Stimulated activated CD4-positive, alpha-beta T cell treated with anti-CD3 and anti-CD28 coated beads, Interleukin-15, amount 100 ng/mL, for 1 hour (primary cell): ENCODE measurements around the gene KRTAP4-9.
"Not testable (repeated sequence)": the region's sequence is repeated elsewhere in the genome, so short reads cannot be mapped to it uniquely, and the experiment has no call there.

Experiments used
- DNase-seq, 2 donors: peaks; one replicate each; pipeline ENCODE4 v3.0.0-alpha.2; 2020; ENCODE audit warnings: low read depth in 1 of 2, low spot score in 1 of 2

KRTAP4-9 gene

DNA sequence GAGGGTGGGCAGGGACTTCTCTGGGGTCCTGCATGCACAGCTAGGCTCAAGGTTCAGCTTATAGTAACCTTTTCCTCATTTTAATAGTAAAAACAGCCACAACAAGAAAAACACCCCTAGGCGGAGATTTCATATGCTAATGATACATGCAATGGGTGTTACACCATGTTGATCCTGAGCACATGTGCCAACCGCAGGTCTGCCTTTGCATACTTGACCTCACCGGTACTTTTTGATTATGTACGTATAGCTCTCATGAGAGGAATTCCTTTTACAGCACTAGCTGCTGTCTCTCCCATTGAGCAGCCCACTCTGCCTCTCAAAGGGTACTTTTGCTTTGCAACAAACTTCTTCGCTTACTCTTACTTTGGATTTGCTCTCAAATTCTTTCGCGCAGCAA is 9.1 kb upstream of the KRTAP4-9 start:
- no peak for DNase-seq

DNA sequence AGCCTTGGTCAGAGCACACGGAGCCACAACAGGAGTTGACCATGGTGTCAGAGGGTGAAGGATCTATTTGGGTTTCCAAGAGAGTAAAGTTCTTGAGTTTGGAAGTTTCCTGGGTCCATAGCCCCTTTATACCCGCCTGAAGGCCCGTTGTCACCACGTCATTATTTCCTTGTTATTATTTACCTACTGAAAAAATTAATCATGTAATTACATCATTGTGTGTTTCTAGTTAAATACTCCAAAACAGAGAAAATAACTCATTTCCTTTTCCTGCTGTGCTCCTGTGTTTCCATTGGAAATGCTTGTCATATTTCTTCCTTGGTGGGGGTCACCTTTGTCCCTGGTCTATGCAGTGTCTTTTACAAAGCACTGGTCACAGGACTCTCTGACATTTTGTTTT is 7.1 kb upstream of the KRTAP4-9 start, which contains the start of gene KRTAP4-8:
Gene KRTAP4-8 (minus strand): TSS at position 101 of the 400 bp plus-strand sequence. CDS start 58 bp downstream, at position 43.
- no peak for DNase-seq

DNA sequence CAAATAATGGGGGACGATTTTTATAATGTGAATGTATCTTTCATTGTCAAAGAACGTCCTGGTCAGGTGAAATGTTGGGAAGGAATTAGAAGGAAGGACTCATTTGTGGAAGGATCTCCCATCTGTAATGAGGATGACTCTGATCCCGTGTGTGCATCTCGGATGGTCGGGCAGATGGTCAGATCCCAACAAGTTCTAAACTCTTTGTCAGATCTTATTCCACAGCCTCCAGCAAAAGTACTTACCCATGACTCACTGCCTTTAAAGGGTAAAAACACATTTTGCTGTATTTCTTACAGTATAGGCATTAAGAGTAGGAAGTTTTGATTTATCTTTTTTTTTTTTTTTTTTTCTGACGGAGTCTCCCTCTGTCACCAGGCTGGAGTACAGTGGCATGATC is 6.7 kb upstream of the KRTAP4-9 start:
- no peak for DNase-seq

DNA sequence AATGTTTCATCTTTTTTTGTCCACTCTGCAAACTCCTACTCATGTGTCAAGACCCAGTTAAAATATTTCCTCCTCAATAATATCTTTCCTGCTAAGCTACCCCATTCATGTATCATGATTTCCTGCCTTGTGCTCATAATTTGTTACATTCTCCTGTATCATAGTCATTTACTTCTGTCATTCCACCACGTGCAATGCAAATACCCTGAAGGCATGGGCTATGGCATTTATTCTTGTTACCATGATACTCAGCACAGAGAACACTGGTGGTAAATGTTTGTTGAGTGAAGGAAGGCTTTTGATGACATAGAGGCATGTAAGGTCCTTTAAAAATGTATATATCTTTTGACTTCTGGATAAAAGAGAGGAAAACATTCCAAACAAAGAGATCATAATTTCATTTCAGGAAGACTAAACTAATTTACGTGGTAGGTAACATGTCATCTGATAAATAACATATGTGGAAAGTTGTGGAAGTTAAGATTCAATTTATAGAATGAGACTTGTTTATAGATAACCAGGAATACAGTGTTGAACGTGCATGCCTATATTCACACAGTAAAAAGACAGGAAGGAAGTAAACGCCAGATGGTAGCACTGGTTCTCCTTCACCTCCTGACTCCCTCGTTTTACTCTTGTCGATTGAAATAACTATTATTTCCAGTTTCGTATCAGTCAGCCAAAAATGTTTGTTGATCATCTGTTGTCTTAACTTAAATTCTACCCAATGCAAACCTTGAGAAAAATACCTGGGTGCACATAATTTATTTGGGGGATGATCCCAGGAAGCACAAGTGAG is 5.3 kb upstream of the KRTAP4-9 start:
- DNase-seq = not testable (repeated sequence)

GRCh38 chr17:41101586-41102259 is 3.5 kb upstream of the KRTAP4-9 start, which contains the start of gene KRTAP4-16:
KRTAP4-16 (minus strand) TSS chr17:41102209; CDS start chr17:41102209, 0 bp downstream.
- DNase-seq = no peak

DNA sequence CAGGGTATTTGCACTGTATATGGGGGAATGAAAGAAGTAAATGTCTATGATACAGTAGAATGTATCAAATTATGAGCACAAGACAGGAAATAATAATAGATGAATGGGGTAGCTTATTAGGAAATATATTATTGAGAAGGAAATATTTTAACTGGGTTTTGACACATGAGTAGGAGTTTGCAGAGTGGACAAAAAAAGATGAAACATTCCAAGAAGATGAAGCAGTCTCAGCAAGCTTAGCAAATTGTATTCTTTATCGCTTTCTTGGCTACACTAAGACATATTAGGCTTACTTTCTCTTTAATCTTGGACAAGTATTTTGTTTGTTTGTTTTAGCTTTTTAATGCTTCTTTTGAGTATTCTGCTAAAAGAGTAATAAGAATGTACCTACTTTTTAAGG is 1.3 kb upstream of the KRTAP4-9 start:
- DNase-seq = no peak

- DNase-seq = not testable (repeated sequence)
Measured at GRCh38 chr17:41104386-41105038, 677 bp upstream of the KRTAP4-9 start.

DNA sequence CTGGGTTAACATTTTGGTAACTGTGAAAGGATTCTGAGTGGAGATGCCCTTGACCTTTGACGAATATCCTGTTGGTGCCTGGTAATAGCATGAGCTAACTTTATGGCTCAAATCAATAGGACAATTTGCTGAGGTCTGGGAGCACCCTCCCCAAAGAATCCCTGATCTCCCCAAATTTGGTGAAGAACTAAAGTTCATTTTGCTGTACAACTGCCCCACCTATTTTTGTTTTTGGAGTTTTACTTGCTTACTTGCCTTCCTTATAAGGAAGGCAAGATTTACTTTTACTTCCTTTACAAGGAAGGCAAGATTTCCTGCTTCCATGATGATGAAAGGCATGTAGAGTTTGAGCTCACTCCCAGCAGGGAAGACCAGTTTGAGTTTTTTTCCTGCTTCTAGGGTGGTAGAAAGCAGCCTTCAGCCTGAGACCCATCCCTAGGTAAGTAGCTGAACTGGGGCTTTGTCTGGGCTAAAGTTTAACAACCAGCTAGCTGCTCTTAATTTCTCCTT is 2.8 kb downstream of the KRTAP4-9 start:
- DNase-seq = no peak

GRCh38 chr17:41108728-41109386 is 3.7 kb downstream of the KRTAP4-9 start:
- DNase-seq = not testable (repeated sequence)

DNA sequence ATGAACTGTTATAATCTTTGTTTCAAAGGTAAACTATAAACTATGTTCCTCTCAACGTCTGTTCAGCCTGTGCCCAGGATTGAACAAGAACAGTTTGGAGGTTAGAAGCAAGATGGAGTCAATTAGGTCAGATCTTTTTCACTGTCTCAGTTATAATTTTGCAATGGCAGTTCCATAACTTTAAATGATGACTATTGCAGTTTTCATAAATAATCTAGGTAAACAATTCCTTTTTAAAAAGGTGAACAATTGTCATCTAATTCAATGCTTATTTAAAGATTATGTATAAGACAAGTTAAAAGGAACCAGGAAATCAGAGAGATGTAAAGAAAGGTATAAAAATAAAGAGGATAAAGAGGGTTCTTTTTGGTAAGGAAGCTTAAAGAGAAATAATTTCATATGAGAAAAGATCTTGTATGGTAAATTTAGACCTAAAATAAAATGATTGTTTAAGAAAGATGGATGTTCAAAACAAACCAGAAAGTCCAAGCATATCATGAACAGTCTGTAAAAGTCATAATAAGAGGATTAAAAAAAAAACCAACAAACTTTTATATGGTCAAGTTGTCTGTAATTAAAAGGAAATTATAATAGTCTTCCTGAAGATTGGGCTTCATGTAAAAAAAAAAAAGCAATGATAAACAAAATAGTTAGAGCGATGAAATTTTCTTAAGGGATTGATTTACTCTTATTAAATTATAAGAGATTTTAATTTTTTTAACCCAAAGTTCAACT is 6.1 kb downstream of the KRTAP4-9 start:
- no peak for DNase-seq

DNA sequence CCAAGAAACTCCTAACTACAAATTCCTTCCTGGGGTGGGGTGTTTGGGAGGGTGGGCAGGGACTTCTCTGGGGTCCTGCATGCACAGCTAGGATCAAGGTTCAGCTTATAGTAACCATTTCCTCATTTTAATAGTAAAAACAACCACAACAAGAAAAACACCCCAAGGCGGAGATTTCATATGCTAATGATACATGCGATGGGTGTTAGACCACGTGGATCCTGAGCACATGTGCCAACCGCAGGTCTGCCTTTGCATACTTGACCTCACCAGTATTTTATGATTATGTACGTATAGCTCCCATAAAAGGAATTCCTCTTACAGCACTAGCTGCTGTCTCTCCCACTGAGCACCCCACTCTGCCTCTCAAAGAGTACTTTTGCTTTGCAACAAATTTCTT is 11.1 kb downstream of the KRTAP4-9 start:
- DNase-seq = no peak

DNA sequence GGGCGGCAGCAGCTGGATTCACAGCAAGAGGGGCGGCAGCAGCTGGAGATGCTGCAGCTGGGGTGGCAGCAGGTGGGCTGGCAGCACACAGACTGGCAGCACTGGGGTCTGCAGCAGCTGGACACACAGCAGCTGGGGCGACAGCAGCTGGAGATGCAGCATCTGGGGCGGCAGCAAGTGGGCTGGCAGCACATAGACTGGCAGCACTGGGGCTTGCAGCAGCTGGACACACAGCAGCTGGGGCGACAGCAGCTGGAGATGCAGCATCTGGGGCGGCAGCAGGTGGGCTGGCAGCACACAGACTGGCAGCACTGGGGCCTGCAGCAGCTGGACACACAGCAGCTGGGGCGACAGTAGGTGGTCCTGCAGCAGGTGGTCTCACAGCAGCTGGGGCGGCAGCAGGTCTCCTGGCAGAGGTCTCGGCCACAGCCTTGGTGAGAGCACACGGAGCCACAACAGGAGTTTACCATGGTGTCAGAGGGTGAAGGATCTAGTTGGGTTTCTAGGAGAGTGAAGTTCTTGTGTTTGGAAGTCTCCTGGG is 12.7 kb downstream of the KRTAP4-9 start, which contains the start of gene KRTAP4-11:
Gene KRTAP4-11 (minus strand): TSS at position 528 of the 541 bp plus-strand sequence. CDS start 58 bp downstream, at position 470.
- not testable (repeated sequence) for DNase-seq

- no peak for DNase-seq
Measured at GRCh38 chr17:41118721-41119120, 13.5 kb downstream of the KRTAP4-9 start.

DNA sequence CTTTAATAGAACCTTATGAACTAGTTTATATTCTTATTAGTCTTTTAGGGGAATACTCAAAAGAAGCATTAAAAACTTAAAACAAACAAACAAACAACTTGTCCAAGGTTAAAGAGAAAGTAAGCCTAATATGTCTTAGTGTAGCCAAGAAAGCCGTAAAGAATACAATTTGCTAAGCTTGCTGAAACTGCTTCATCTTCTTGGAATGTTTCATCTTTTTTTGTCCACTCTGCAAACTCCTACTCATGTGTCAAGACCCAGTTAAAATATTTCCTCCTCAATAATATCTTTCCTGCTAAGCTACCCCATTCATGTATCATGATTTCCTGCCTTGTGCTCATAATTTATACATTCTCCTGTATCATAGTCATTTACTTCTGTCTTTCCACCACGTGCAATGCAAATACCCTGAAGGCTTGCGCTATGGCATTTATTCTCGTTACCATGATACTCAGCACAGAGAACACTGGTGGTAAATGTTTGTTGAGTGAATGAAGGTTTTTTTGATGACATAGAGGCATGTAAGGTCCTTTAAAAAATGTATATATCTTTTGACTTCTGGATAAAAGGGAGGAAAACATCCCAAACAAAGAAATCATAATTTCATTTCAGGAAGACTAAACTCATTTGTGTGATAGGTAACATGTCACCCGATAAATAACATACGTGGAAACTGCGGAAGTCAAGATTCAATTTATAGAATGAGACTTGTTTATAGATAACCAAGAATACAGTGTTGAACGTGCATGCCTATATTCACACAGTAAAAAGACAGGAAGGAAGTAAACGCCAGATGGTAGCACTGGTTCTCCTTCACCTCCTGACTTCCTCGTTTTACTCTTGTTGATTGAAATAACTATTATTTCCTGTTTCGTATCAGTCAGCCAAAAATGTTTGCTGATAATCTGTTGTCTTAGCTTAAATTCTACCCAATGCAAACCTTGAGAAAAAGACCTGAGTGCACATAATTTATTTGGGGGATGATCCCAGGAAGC is 14.8 kb downstream of the KRTAP4-9 start:
- DNase-seq = not testable (repeated sequence)

DNA sequence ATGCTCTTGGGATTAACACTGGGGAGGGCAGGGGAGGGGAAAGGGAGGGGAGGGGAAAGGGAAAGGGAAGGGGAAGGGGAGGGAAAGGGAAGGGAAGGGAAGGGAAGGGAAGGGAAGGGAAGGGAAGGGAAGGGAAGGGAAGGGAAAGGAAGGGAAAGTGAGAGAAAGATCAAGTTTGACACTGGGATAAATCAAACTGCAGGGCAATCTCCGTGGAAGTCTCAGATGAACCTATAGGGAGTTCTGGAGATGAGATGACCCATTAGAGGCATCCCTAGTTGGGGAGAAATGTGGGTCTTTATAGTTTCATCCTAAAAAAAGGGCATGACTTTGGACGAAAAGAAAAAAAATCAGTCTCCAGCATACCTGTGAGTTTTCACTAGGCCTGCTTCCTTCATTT is 16.6 kb downstream of the KRTAP4-9 start:
- no peak for DNase-seq

GRCh38 chr17:41123292-41123990 is 18.3 kb downstream of the KRTAP4-9 start:
- DNase-seq = not testable (repeated sequence)

- not testable (repeated sequence) for DNase-seq
Measured at GRCh38 chr17:41123991-41124371, 18.8 kb downstream of the KRTAP4-9 start, which contains the start of gene KRTAP4-12. KRTAP4-12 (minus strand) TSS chr17:41124182; CDS start chr17:41124122, 60 bp downstream.

DNA sequence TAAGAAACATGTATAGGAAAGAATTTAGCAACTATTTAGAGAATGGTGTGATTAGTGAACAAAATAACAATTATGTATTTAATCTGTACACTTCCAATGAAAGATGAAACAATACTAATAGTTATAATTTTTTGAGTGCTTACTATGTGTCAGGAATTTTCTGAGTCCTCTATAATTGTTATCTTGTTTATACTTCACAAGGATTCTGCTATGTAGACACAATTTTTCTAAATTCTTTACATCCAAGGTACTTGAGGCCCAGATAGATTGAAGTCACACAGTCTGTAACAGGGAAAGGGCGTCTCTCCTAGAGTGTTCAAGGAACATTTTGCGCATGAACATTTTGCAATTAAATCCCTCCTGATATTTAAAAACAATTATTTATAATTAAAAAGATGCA is 19.9 kb downstream of the KRTAP4-9 start:
- no peak for DNase-seq
